22Rv1 (cell line): ENCODE results near the gene GPHN.

Experiments used
- H3K27ac ChIP-seq: fragments of 450-650 bp; 2 replicates; pipeline ENCODE4 v1.5.1; 2017
- CTCF ChIP-seq: fragments of 450-650 bp; IDR thresholded peaks from 2 replicates; pipeline ENCODE4 v1.5.1; 2017; ENCODE audit warnings: mild to moderate bottlenecking
- ZFX ChIP-seq: fragments of 450-650 bp; IDR thresholded peaks from 2 replicates; pipeline ENCODE4 v1.6.1; 2017; ENCODE audit warnings: antibody characterized with exemption, borderline replicate concordance

The GPHN gene

GRCh38 chr14:66641861-66642635, 134.1 kb downstream of the GPHN start:
- TF ChIP-seq CTCF = no peak
- no peak overlapping the region for H3K27ac ChIP-seq

GRCh38 chr14:66643344-66643743, 135.4 kb downstream of the GPHN start:
- H3K27ac ChIP-seq = no peak overlapping the region
- TF ChIP-seq CTCF = no peak
- no peak for TF ChIP-seq ZFX

- TF ChIP-seq ZFX (no peak), CTCF (no peak)
- H3K27ac ChIP-seq = no peak overlapping the region
These were observed 137.8 kb downstream of the GPHN start for GRCh38 chr14:66645716-66646115.

- TF ChIP-seq ZFX (no peak), CTCF (no peak)
- H3K27ac ChIP-seq = no peak overlapping the region
These were observed 141.6 kb downstream of the GPHN start for GRCh38 chr14:66649498-66649897.

- no peak for TF ChIP-seq CTCF
- TF ChIP-seq ZFX = no peak
- H3K27ac ChIP-seq = no peak overlapping the region
These were observed 142.6 kb downstream of the GPHN start for GRCh38 chr14:66650491-66650911.

GRCh38 chr14:66651536-66652220, 143.7 kb downstream of the GPHN start:
- TF ChIP-seq ZFX (no peak), CTCF (no peak)

GRCh38 chr14:66652525-66653106, 144.7 kb downstream of the GPHN start:
- TF ChIP-seq ZFX = no peak
- TF ChIP-seq CTCF = no peak
- no peak overlapping the region for H3K27ac ChIP-seq

More at GRCh38 chr14:66651536-66652220, 143.7 kb downstream of the GPHN start:
- H3K27ac ChIP-seq = no peak overlapping the region
